SK-MEL-5 (cell line): Measurements from ENCODE around the gene ST6GALNAC3. TPM values are rescaled to one million over a fixed set of nuclear protein-coding genes. Genes with fewer than 3 reads are reported as not detected.

Source experiments
- DNase-seq: peaks from one replicate; pipeline ENCODE4 v3.0.0-alpha.2; 2016; ENCODE audit warnings: low read depth, low spot score
- in situ Hi-C: cut with HindIII; loops from 2 replicates; pipeline ENCODE4 v1.10.0; 2016; ENCODE audit warnings: low sequenced_read_pairs, high pct_unique_total_duplicates, low pct_unique_long_range_greater_than_20kb
- total RNA-seq: library from RNA; depleted of rRNA; stranded (reverse); fragments of >200 nt; shearing (Covaris generic); gene quantifications from 2 replicates; pipeline ENCODE4 v1.2.3, GENCODE V29; 2014

The ST6GALNAC3 gene
- total RNA-seq, 1 experiment from 2014 or later, result 70.7 TPM

GRCh38 chr1:76450229-76450628 lies 375.7 kb downstream of the ST6GALNAC3 start:
- no peak for DNase-seq
- in situ Hi-C loops, result no loop called here

DNA sequence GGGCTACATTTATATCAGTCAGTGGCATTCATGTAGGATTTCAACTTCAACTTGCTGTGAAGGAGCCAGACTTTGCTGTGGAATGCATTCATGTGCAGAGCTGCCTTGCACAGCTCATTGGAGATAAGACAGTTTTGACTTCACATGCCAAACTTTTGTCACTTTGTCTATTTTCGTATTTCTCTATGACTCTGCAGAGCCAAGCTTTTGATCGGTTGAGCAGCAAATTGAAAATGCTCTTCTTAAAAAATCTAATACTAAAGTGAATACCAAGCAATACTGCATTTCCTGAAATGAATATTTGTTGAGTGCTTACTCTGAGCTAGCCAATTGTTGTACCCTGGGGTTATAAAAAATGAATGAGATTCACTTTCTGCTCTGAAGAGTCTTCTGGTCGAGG lies 388.7 kb downstream of the ST6GALNAC3 start:
- no peak for DNase-seq
- in situ Hi-C loops, result no loop called here

DNA sequence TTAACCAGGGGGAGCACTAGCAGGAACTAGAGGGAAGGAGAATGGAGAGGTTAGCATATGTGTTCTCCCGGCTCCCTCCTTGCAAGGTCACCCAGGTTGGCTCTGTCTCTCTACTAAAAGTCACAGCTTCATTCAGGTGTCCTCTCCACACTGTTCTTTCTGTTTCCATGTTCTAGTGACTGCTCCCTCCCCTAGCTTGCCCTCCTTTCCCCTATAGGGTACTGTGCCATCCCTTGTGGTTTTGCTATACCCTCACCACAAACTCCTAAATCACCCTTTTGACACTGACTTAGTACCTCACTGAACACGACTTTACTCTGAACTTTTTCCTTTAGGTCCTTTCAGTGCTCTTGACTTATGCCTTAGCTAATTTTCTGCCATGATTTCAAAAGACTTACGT lies 389.3 kb downstream of the ST6GALNAC3 start:
- in situ Hi-C loops, result no loop called here
- no peak for DNase-seq

- in situ Hi-C loops, result no loop called here
- no peak for DNase-seq
Observed at GRCh38 chr1:76465030-76465429, 390.5 kb downstream of the ST6GALNAC3 start.

DNA sequence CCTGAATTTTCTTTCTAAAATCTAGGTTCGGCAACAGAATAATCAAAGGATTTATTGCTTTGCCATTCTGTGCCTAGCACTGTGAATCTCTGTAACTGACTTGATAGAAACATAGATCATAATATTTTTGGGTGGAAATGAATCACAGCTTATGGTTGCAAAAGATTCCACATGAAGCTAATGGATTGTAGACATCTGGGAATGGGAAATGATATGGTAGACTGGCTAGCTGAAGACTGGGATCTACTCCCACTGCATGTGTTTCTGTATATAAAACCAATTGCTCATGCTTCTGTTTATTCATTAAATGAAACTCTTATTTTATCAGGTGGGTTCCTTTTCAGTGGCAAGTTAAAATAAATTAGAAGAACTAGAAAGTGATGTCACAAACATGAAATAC lies 395.6 kb downstream of the ST6GALNAC3 start:
- in situ Hi-C loops, result no loop called here
- no peak for DNase-seq

DNA sequence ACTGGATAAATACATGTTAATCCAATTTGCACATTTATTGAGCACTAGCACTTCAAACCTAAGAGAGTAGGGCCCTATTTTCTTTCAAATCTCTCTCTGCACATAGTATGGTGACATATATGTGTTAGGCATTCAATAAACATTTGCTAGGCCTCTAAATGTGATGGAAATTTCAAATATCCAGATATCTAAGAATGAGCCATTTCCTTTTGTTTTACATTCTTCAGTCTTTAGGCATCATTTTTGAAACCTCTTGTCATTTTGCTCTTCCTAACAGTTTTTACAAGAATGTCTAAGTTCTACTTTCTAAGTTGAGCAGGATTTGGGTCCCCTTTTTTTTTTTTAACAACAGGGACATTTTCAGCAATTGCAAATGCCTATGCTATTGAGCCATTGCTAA lies 397.0 kb downstream of the ST6GALNAC3 start:
- DNase-seq, result no peak
- in situ Hi-C loops, result no loop called here

- in situ Hi-C loops, result no loop called here
- DNase-seq, result no peak
Observed at GRCh38 chr1:76473591-76473990, 399.0 kb downstream of the ST6GALNAC3 start.

DNA sequence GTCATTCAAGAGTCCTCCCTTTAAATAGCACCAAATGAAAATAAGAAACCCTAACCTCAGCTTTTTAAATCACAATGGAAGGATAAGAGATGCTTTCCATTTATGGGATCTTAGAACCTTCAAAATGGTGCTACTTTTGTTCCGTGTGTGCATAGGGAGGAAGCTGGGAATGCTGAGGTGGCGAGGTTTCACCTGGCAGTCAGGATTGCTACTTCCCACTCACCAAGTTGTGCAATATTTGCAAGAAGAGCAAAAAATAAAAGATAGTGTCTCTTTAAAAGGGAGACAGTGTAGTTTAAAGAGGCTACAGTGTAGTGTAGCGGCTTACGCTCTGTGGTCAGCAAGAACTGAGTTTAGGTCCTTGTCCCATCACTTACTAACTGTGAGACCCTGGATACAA lies 400.4 kb downstream of the ST6GALNAC3 start:
- DNase-seq, result no peak
- in situ Hi-C loops, result no loop called here

DNA sequence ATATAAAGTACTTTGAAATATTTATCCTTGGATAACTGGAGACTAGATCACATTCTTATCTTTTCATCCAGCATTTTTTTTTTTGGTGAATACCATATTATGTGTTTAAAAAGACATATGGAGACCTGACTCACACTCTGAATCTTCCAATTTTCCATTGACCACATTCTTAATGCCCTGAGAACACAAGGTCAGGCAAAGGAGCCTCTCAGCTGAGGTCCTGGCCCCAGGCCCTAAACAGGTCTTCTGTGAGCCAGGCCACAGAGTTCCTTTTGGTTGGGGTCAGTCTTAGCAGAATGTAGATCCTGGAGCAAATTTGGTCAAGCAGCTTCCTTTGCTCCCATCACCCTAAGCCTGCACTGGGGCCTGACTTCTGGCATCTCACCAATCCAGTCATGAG lies 402.6 kb downstream of the ST6GALNAC3 start:
- DNase-seq, result no peak
- in situ Hi-C loops, result no loop called here

DNA sequence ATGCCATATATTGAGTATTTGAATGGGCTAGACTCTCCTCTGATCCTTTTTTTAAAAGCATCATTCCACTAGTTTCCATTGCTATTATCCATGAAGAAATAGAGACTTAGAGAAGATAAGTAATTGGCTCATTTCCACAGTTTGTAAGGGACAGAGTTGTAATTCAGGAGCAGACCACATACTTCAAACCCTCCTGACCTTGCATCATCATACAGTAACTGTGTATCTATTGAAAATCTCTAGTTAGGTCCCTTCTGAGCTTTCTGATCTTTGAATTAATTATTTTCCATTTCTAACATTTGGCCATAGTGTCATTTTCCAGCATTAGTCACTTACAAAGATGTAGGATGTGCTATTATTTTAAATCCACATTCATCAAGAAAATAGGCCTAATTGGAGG lies 406.3 kb downstream of the ST6GALNAC3 start:
- in situ Hi-C loops, result no loop called here
- DNase-seq, result no peak

DNA sequence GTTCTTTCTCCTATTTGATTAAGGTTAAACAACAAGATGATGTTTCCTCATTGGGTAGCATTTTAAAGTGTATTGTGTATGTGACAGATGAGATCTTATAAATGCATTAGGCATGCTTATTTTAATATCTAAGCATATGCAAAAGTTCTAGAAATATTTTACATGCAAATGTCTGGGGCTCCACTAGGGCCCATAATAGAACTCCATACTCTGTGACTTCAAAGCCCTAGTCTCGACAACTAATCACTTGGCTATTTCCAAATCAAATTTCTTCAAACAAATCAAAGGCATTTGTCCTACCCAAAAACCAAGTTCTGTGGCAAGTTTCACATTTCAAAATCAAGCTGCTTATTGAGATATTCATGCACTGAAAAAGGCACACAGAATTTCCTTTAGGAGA lies 407.1 kb downstream of the ST6GALNAC3 start:
- DNase-seq, result no peak
- in situ Hi-C loops, result no loop called here

DNA sequence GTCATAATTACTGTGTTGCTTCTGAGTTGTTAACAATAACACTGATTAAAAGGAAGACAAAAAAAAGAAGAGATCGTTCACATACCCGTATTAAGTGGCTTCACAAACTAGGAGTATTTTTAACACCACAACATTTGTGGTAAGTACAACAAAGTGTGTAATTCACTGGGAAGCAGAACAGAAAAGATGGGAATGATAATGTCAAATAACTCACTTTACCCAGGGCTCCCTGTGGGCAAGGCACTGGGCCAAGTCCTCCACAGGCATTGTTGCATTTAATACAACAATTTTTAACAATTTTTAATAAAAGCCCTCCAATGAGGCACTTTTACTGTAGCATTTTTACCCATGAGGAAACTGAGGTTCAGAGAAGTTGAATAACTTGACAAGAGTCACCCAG lies 407.7 kb downstream of the ST6GALNAC3 start:
- in situ Hi-C loops, result no loop called here
- no peak for DNase-seq

DNA sequence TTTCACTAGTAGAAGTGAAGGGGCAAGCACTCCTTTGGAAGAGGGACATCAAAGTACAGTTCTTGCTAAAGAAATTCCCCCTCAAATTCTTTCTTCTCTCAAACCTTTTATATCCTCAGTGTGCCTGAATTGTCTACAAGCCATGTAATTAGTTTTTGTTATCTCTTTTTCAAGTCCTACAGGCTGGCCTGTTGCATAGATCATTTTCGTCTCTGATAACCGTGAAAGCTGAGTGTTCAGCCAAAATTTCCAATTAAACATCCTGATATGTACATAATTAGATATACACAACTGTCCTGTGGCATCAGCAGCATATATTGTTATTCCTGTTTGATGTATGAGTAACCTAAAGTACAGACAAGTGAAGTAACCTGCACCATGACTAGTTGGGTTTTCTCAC lies 417.2 kb downstream of the ST6GALNAC3 start:
- in situ Hi-C loops, result no loop called here
- no peak for DNase-seq

- in situ Hi-C loops, result no loop called here
- DNase-seq, result no peak
Observed at GRCh38 chr1:76492752-76493430, 418.3 kb downstream of the ST6GALNAC3 start.

DNA sequence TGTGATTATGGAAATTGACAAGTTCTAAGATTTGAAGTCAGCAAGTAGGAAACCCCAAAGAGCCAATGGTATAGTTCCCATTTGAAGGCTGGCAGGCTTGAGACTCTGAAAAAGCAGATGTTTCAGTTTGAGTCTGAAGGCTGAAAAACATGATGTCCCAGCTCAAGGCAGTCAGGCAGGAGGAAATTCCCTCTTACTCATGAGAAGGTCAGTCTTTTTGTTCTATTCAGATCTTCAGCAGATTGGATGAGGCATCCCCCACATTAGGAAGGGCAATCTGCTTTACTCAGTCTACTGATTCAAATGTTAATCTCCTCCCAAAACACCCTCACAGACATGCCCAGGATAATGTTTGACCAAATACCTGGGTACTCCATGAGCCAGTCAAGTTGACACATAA lies 420.3 kb downstream of the ST6GALNAC3 start:
- in situ Hi-C loops, result no loop called here
- no peak for DNase-seq

GRCh38 chr1:76496871-76497270 lies 422.3 kb downstream of the ST6GALNAC3 start:
- DNase-seq, result no peak
- in situ Hi-C loops, result no loop called here

DNA sequence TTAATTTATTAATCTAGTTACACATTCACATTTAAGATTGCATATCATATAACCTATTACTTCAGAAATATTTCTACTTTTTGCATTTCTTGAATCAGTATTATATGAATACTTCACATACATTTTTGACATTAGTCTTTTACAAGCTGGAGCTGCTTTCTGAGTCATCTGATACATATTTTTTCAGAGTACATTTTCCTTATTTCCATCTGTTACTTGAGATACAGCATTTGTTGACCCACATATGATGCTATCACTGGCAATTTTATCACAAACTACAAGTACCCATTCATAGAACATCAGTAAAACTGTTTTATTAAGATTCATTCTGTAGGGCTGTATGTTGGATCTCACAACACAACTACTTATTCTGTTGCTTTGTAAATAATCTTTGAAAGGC lies 425.6 kb downstream of the ST6GALNAC3 start:
- DNase-seq, result no peak
- in situ Hi-C loops, result no loop called here

DNA sequence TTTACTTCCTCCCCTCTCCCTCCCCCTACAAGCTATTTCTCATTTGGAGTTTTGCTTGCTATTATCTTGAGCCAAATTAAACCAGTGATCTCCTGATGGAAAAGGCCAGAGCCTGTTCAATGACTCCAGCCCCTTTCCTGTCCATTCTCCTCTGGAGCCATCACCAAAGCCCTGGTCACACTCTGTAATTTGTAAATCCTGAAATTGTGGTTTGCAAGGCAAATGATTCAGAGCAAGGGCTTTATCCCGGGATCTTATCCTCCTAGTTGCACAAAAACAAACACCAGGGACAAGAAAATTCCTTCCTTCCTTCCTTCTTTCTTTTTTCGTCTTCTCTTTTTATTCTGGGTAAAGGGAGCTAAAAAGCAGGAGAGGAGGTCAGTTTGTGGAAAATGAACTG lies 426.6 kb downstream of the ST6GALNAC3 start:
- in situ Hi-C loops, result no loop called here

DNA sequence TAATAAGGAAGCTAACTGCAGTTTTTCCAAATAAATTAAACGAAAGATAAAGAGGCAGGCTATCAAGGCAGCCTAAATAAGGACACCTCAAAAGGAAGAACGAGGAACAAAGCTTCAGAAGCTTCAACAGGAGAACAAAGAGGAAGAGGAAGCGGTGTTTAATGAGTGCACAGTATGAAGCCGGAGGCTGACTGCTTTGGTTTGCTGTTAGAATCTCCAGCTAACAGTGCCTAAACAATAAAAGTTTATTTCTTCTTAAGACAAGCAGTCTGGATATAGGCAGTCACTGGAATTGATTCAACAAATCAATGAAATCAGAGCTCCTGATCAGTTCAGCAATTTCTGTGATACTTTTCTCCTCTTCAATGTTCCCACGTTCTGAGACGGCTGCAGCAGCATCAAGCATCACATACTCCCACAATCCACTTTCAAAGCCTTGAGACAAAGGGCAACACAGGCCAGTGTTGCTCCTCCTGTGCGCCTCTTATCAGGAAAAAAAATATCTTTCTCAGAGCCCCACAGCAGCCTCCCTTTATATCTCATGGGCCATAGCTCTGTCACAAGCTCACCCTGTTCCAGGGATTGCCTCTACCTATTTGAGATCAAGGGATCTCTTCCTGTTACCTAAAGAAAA lies 427.2 kb downstream of the ST6GALNAC3 start:
- in situ Hi-C loops, result no loop called here

More for the DNA sequence above, 426.6 kb downstream of the ST6GALNAC3 start:
- DNase-seq, result no peak

More for the DNA sequence above, 427.2 kb downstream of the ST6GALNAC3 start:
- DNase-seq, result no peak
